Measurements from ENCODE around the gene CEMIP. TPM values are rescaled to one million over a fixed set of nuclear protein-coding genes. Genes with fewer than 3 reads are reported as not detected.

The CEMIP gene
- polyA plus RNA-seq, 1 of the 3 experiments (the other 2 are of a cell fraction): 27.8 TPM

DNA sequence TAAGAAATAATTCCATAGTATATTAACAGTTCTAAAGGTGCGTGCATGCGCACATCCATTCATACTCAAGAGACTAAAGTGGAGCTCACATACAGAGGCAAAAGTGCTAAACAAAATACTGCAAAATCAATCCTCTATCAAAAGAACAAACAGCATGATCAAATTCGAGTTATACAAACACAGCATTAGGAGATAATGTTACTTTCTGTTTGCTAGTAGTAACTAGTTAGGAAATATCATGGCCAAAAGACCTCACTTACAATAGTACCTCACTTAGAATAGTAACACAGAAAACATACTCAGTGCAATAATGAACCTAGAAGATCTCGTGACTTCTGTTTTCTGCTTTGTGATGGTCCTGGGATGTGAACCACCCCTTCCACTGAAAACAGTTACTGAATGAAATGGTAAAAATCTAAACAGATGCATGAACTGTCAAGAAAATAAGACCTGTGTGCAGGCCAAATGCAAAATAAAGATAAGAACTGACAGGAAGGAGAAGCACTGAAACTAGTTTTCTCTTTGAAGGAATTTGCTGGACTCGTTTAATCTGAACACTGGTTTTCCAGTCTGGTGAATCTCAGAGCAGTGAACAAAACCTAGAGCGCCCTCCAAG lies 20.9 kb upstream of the CEMIP start:
- no peaks in the 10 kb centered on the region for H3K79me2 ChIP-seq (ENCODE audit: insufficient read depth)
- H3K4me1 ChIP-seq (ENCODE audit: control insufficient read depth in 1 of 2, insufficient read depth in 2 of 2, low read depth in 1 of 2, low read length in 1 of 2): no peaks in the 10 kb centered on the region
- H3K9me3 ChIP-seq: no peaks in the 10 kb centered on the region
- no peak for TF ChIP-seq RCOR1 (IDR thresholded peaks at IDR 0.05; ENCODE audit: low read length)
- TF ChIP-seq YY1 (IDR thresholded peaks at IDR 0.05; ENCODE audit: low read depth): no peak
- no peak for TF ChIP-seq EP300 (IDR thresholded peaks at IDR 0.05; ENCODE audit: borderline replicate concordance in 1 of 2, low read depth in 1 of 2, low read length in 1 of 2)
- no peak for TF ChIP-seq GATA2 (CRISPR knock-in tag; IDR thresholded peaks at IDR 0.05)
- no peak for TF ChIP-seq CHD2 (IDR thresholded peaks at IDR 0.05; ENCODE audit: low read length, partially characterized antibody)
- no peak for TF ChIP-seq NRF1 (IDR thresholded peaks at IDR 0.05; ENCODE audit: low read depth, low read length)
- TF ChIP-seq EZH2phosphoT487 (IDR thresholded peaks at IDR 0.05; ENCODE audit: borderline replicate concordance, low read depth): no peak
- TF ChIP-seq TAF1 (IDR thresholded peaks at IDR 0.05; ENCODE audit: borderline replicate concordance, low read depth, low read length): no peak
- no peak for TF ChIP-seq CTCF (IDR thresholded peaks at IDR 0.05)
- H3F3A ChIP-seq (replicated peaks; ENCODE audit: insufficient read depth): no peaks in the 10 kb centered on the region
- H3K9ac ChIP-seq: no peak overlapping the region
- no peaks in the 10 kb centered on the region for H3K9me2 ChIP-seq
- no peak overlapping the region for H3K4me2 ChIP-seq
- WGBS (ENCODE audit: low lambda C conversion rate): 87% methylated on average over 6 of the region's 6 CpGs
- H4K20me1 ChIP-seq (ENCODE audit: insufficient read depth): no peaks in the 10 kb centered on the region
- ChIA-PET POLR2A (interaction anchor here (0.6 kb wide), 1 partner anchor 192 kb away, joined by 5 read pairs; no protein-coding TSS in a partner anchor), CTCF (no interaction called here)
- no peaks in the 10 kb centered on the region for H3K27me3 ChIP-seq (ENCODE audit: insufficient read depth)
- H2AFZ ChIP-seq (ENCODE audit: low read depth): no peak overlapping the region
- no peak overlapping the region for H3K4me3 ChIP-seq (ENCODE audit: low read depth in 2 of 2, low read length in 1 of 2)
- no peak overlapping the region for H3K27ac ChIP-seq (ENCODE audit: low read depth in 2 of 2, low read length in 1 of 2)
- DNase-seq: no peak
- peaks cover 10 to 24% of the 10 kb centered on the region in 2 experiments for H3K36me3 ChIP-seq (replicated peaks in 1 of 2; ENCODE audit: control insufficient read depth in 1 of 2, insufficient read depth in 2 of 2, low read length in 1 of 2)

GRCh38 chr15:80760960-80761359 lies 18.2 kb upstream of the CEMIP start:
- H3K9ac ChIP-seq: no peak overlapping the region
- no peaks in the 10 kb centered on the region for H3F3A ChIP-seq (replicated peaks; ENCODE audit: insufficient read depth)
- no peaks in the 10 kb centered on the region for H4K20me1 ChIP-seq (ENCODE audit: insufficient read depth)
- H3K4me1 ChIP-seq (ENCODE audit: control insufficient read depth in 1 of 2, insufficient read depth in 2 of 2, low read depth in 1 of 2, low read length in 1 of 2): no peaks in the 10 kb centered on the region
- peaks cover 0 to 3% of the 10 kb centered on the region in 2 experiments for H3K36me3 ChIP-seq (replicated peaks in 1 of 2; ENCODE audit: control insufficient read depth in 1 of 2, insufficient read depth in 2 of 2, low read length in 1 of 2)
- no peaks in the 10 kb centered on the region for H3K27me3 ChIP-seq (ENCODE audit: insufficient read depth)
- TF ChIP-seq NFIC (IDR thresholded peaks at IDR 0.05; ENCODE audit: borderline replicate concordance) (no peak), YY1 (IDR thresholded peaks at IDR 0.05; ENCODE audit: low read depth) (no peak), CTCF (IDR thresholded peaks at IDR 0.05) (no peak), MAX (IDR thresholded peaks at IDR 0.05; ENCODE audit: low read depth) (no peak), RXRA (IDR thresholded peaks at IDR 0.05; ENCODE audit: borderline replicate concordance, low read depth) (no peak), CHD2 (IDR thresholded peaks at IDR 0.05; ENCODE audit: low read length, partially characterized antibody) (no peak), FOXM1 (IDR thresholded peaks at IDR 0.05; ENCODE audit: low read depth) (no peak), TEAD4 (IDR thresholded peaks at IDR 0.05; ENCODE audit: borderline replicate concordance, insufficient read depth) (no peak), ELF1 (IDR thresholded peaks at IDR 0.05) (no peak), TCF12 (IDR thresholded peaks at IDR 0.05) (no peak), RFX5 (IDR thresholded peaks at IDR 0.05; ENCODE audit: low read length) (no peak), PBX3 (IDR thresholded peaks at IDR 0.05) (no peak), NRF1 (IDR thresholded peaks at IDR 0.05; ENCODE audit: low read depth, low read length) (no peak), GABPA (IDR thresholded peaks at IDR 0.05; ENCODE audit: low read depth) (no peak)
- CTCF ChIA-PET: interaction anchor here (0.7 to 2.2 kb wide), 3 partner anchors 15 to 193 kb away, joined by 4 to 9 read pairs (median 5); no protein-coding TSS in a partner anchor
- no peaks in the 10 kb centered on the region for H3K79me2 ChIP-seq (ENCODE audit: insufficient read depth)
- POLR2A ChIA-PET: no interaction called here
- no peak overlapping the region for H2AFZ ChIP-seq (ENCODE audit: low read depth)
- H3K4me3 ChIP-seq (ENCODE audit: low read depth in 2 of 2, low read length in 1 of 2): no peak overlapping the region
- WGBS (ENCODE audit: low lambda C conversion rate): 68% methylated on average over 4 of the region's 4 CpGs
- H3K9me2 ChIP-seq: no peaks in the 10 kb centered on the region
- DNase-seq: no peak
- H3K4me2 ChIP-seq: no peak overlapping the region
- no peaks in the 10 kb centered on the region for H3K9me3 ChIP-seq
- H3K27ac ChIP-seq (ENCODE audit: low read depth in 2 of 2, low read length in 1 of 2): no peak overlapping the region
